Glomerular visceral epithelial cell (primary cell): ENCODE results near the gene FBL.
"Not testable (repeated sequence)": the region's sequence is repeated elsewhere in the genome, so short reads cannot be mapped to it uniquely, and the experiment has no call there.

Source experiments
- DNase-seq: peaks from one replicate; pipeline ENCODE4 v3.0.0-alpha.2; 2016; ENCODE audit errors: extremely low spot score

Gene FBL

GRCh38 chr19:39824143-39825092 is 21.8 kb downstream of the FBL start:
- DNase-seq = peak; percentile 78

GRCh38 chr19:39823686-39824085 is 22.5 kb downstream of the FBL start:
- DNase-seq = no peak

DNA sequence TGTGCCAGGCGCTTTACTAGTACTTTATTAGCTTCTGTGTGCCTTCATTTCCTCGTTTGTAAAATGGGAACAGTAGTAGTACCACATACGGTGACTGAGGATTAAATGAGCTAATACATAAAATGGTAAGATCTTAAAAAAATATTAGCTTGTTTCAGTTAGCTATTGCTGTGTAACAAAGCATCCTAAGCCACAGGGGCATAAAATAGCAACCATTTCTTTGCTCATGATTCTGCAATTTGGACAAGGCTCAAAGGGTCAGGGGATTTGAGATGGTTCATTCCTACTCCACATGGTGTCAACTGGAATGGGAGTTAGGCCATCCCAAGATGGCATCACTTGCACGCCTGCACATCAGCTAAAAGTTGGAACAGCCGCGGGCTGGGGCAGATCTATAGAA is 25.5 kb downstream of the FBL start:
- DNase-seq = no peak

DNA sequence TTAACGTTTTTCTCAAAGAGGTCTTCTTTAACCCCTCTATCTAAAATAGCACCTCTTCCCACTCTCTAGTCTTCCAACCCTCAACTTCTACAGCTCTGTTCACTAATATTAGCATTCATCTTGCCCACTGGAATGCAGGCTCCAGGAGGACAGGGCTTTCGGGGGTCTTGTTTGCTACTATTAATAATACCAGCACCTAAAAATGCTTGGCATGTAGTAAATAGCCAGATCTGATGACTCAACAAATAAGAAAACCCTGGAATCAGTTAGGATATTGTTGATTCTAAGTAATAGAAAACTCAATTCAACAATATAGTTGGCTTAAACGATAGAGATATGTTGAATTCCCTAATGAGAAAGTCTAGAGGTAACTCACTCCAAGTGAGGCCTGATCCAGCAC is 26.4 kb downstream of the FBL start:
- DNase-seq = no peak

- no peak for DNase-seq
Measured at GRCh38 chr19:39818626-39819097, 27.5 kb downstream of the FBL start.

GRCh38 chr19:39817888-39818561 is 28.2 kb downstream of the FBL start:
- no peak for DNase-seq

GRCh38 chr19:39816287-39817048 is 29.7 kb downstream of the FBL start:
- DNase-seq = no peak

- no peak for DNase-seq
Measured at GRCh38 chr19:39814595-39814994, 31.6 kb downstream of the FBL start.

- DNase-seq = not testable (repeated sequence)
Measured at GRCh38 chr19:39814111-39814510, 32.1 kb downstream of the FBL start.

- no peak for DNase-seq
Measured at GRCh38 chr19:39813264-39813993, 32.8 kb downstream of the FBL start.

GRCh38 chr19:39811064-39811463 is 35.1 kb downstream of the FBL start:
- no peak for DNase-seq

GRCh38 chr19:39810424-39810823 is 35.8 kb downstream of the FBL start:
- DNase-seq = no peak

GRCh38 chr19:39809368-39809767 is 36.8 kb downstream of the FBL start:
- DNase-seq = no peak

DNA sequence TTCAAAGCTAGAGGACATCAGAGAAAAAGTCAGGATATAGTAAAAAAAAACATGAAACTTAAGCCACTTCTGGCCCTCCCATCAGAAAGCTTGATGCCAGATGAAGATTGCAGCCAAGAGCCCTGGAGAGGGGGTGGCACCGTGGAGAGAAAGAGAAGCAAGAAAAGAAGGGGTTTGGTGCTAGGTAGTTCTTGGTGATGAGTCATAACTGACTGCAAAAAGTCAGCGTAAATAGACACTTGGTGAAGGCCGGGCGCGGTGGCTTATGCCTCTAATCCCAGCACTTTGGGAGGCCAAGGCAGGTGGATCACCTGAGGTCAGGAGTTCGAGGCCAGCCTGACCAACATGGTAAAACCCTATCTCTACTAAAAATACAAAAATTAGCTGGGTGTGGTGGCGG is 37.5 kb downstream of the FBL start:
- DNase-seq = not testable (repeated sequence)

- DNase-seq = no peak
Measured at GRCh38 chr19:39807846-39808364, 38.3 kb downstream of the FBL start.

- DNase-seq = no peak
Measured at GRCh38 chr19:39805104-39805503, 41.1 kb downstream of the FBL start.

DNA sequence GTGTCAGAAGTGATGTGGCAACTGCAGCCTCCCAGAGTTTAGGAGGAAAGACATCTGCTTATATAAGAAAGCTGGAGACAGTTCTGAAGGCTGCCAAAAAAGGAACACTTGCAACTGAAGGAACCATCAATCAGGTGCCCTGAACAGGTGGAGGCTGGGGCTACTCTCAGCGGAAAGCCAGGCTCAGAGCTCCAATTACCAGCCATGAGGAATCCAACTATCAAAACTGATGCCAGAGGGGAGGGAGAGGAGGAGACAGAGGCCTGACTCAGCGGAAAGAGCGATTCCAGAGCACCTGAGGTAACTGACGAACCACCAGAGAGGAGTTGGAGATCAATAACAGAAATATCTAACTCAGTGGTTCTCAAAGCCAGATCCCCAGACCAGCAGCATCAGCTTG is 43.2 kb downstream of the FBL start:
- DNase-seq = no peak

- DNase-seq = no peak
Measured at GRCh38 chr19:39797083-39797482, 49.1 kb downstream of the FBL start.

- no peak for DNase-seq
Measured at GRCh38 chr19:39796000-39796498, 50.1 kb downstream of the FBL start.

- DNase-seq = no peak
Measured at GRCh38 chr19:39795001-39795400, 51.2 kb downstream of the FBL start.

DNA sequence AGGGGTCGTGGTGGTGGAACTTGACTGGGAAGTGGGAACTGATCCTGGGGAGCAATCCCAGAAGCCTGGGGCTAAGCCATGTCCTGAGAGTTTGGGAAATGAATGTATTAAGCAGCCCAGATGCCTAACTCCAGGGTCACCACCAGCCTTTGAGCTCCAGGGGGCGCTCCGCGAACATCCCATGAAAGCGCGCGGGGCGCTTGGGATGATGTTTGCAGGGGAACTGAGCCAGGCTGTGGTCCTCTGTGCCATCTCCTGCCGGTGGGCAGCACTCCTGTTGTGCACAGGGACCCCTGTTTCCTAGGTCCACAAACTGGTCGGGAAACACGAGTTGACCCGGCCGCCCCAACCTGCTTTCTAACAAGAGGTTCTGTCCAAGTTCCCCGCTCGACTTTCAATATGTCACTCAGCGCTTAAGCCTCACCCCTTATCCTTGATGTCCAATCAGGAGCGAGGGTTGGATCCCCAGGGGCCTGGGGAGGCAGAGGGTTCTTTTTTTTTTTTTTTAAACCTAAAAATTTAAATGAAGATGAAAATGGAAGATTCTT is 53.1 kb downstream of the FBL start:
- DNase-seq = peak; percentile 65
